H9 (cell line): Measurements from ENCODE around the gene SLC9A5. TPM values are rescaled to one million over a fixed set of nuclear protein-coding genes. Genes with fewer than 3 reads are reported as not detected.

Experiments used
- DNase-seq: peaks from one replicate; pipeline ENCODE4 v3.0.0-alpha.2; 2017
- H2AFZ ChIP-seq: one replicate; pipeline ENCODE4 v1.6.1; 2013; ENCODE audit warnings: mild to moderate bottlenecking, low read length, control low read depth, moderate library complexity
- H2AK5ac ChIP-seq: 2 replicates; pipeline ENCODE4 v1.6.1; 2013; ENCODE audit warnings: low read length, control low read depth, mixed read lengths; ENCODE audit not compliant: insufficient read length
- H2BK120ac ChIP-seq: one replicate; pipeline ENCODE4 v1.6.1; 2013; ENCODE audit warnings: low read depth, mild to moderate bottlenecking, low read length, control low read depth, inconsistent platforms; ENCODE audit not compliant: poor library complexity, severe bottlenecking
- H2BK12ac ChIP-seq: 2 replicates; pipeline ENCODE4 v1.6.1; 2013; ENCODE audit warnings: low read length, control low read depth, mixed read lengths, low read depth; ENCODE audit not compliant: insufficient read length
- H2BK15ac ChIP-seq: 2 replicates; pipeline ENCODE4 v1.6.1; 2013; ENCODE audit warnings: low read depth, low read length, control low read depth
- H2BK20ac ChIP-seq: one replicate; pipeline ENCODE4 v1.6.1; 2013; ENCODE audit warnings: low read depth, mild to moderate bottlenecking, low read length, control low read depth, inconsistent platforms; ENCODE audit not compliant: poor library complexity, severe bottlenecking
- H2BK5ac ChIP-seq: 2 replicates; pipeline ENCODE4 v1.6.1; 2013; ENCODE audit warnings: low read length, control low read depth, mixed read lengths; ENCODE audit not compliant: insufficient read length
- H3K14ac ChIP-seq: 2 replicates; pipeline ENCODE4 v1.6.1; 2013; ENCODE audit warnings: low read length, control low read depth; ENCODE audit not compliant: insufficient read depth
- H3K18ac ChIP-seq: 2 replicates; pipeline ENCODE4 v1.6.1; 2013; ENCODE audit warnings: low read depth, mild to moderate bottlenecking, mixed read lengths, low read length, control low read depth; ENCODE audit not compliant: insufficient read length
- H3K23ac ChIP-seq: 2 replicates; pipeline ENCODE4 v1.6.1; 2013; ENCODE audit warnings: low read length, control low read depth, mixed read lengths, low read depth; ENCODE audit not compliant: insufficient read length
- H3K23me2 ChIP-seq: 2 replicates; pipeline ENCODE4 v1.6.1; 2013; ENCODE audit warnings: low read depth, mild to moderate bottlenecking, mixed read lengths, low read length, control low read depth; ENCODE audit not compliant: insufficient read length, poor library complexity, severe bottlenecking
- H3K27ac ChIP-seq: 2 replicates; pipeline ENCODE4 v1.5.1; 2013; ENCODE audit warnings: low read length, control low read depth, mixed read lengths, low read depth; ENCODE audit not compliant: insufficient read length
- H3K27me3 ChIP-seq: 2 replicates; pipeline ENCODE4 v1.6.1; 2013; ENCODE audit warnings: low read length, control low read depth, inconsistent platforms; ENCODE audit not compliant: insufficient read depth
- H3K4ac ChIP-seq: 2 replicates; pipeline ENCODE4 v1.6.1; 2013; ENCODE audit warnings: low read depth, mild to moderate bottlenecking, control low read depth, inconsistent platforms, low read length, moderate library complexity
- H3K4me1 ChIP-seq: 2 replicates; pipeline ENCODE4 v1.6.1; 2013; ENCODE audit warnings: low read length, control low read depth, inconsistent platforms; ENCODE audit not compliant: insufficient read depth
- H3K4me2 ChIP-seq: 2 replicates; pipeline ENCODE4 v1.6.1; 2013; ENCODE audit warnings: low read length, control low read depth, mixed read lengths; ENCODE audit not compliant: insufficient read length, insufficient read depth
- H3K56ac ChIP-seq: 2 replicates; pipeline ENCODE4 v1.6.1; 2013; ENCODE audit warnings: low read depth, mild to moderate bottlenecking, mixed read lengths, low read length, control low read depth; ENCODE audit not compliant: insufficient read length
- H3K79me1 ChIP-seq: 2 replicates; pipeline ENCODE4 v1.6.1; 2013; ENCODE audit warnings: low read depth, mild to moderate bottlenecking, moderate library complexity, low read length, control low read depth, inconsistent platforms; ENCODE audit not compliant: insufficient read depth, poor library complexity, severe bottlenecking
- H3K79me2 ChIP-seq: 2 replicates; pipeline ENCODE4 v1.6.1; 2013; ENCODE audit warnings: low read length, control low read depth, inconsistent platforms; ENCODE audit not compliant: insufficient read depth
- H3K9ac ChIP-seq: 2 replicates; pipeline ENCODE4 v1.6.1; 2013; ENCODE audit warnings: low read length, control low read depth, mixed read lengths; ENCODE audit not compliant: insufficient read length; ENCODE audit errors: extremely low read depth
- H3K9me3 ChIP-seq: one replicate; pipeline ENCODE4 v1.6.1; 2013; ENCODE audit warnings: low read depth, low read length, inconsistent platforms; ENCODE audit not compliant: control insufficient read depth
- H3T11ph ChIP-seq: one replicate; pipeline ENCODE4 v1.6.1; 2013; ENCODE audit warnings: mild to moderate bottlenecking, low read length, control low read depth, inconsistent platforms
- H4K20me1 ChIP-seq: one replicate; pipeline ENCODE4 v1.6.1; 2013; ENCODE audit not compliant: control insufficient read depth, insufficient read length, insufficient read depth
- H4K5ac ChIP-seq: 2 replicates; pipeline ENCODE4 v1.6.1; 2013; ENCODE audit warnings: low read depth, mild to moderate bottlenecking, mixed read lengths, low read length, control low read depth; ENCODE audit not compliant: insufficient read length
- H4K8ac ChIP-seq: replicated peaks from 2 replicates; pipeline ENCODE4 v1.6.1; 2013; ENCODE audit warnings: low read length, control low read depth, mixed read lengths, low read depth; ENCODE audit not compliant: insufficient read length
- H4K91ac ChIP-seq: 2 replicates; pipeline ENCODE4 v1.6.1; 2013; ENCODE audit warnings: low read depth, mild to moderate bottlenecking, moderate library complexity, mixed read lengths, low read length, control low read depth; ENCODE audit not compliant: insufficient read length
- H3K27ac Mint-ChIP-seq, 3 experiments: 2 replicates in 2 of 3; 3 replicates in 1 of 3; pipeline ENCODE4 v1.8.0; 2020 to 2021; ENCODE audit warnings: mixed read lengths in 3 of 3, mild to moderate bottlenecking in 1 of 3, moderate library complexity in 1 of 3
- H3K27me3 Mint-ChIP-seq: 2 replicates; pipeline ENCODE4 v1.8.0; 2021; ENCODE audit warnings: low read depth, mild to moderate bottlenecking, moderate library complexity, mixed read lengths
- H3K36me3 Mint-ChIP-seq, 3 experiments: 2 replicates in 2 of 3; 3 replicates in 1 of 3; pipeline ENCODE4 v1.8.0; 2020 to 2021; ENCODE audit warnings: low read depth in 3 of 3, mixed read lengths in 3 of 3; ENCODE audit not compliant: insufficient read depth in 1 of 3
- H3K4me1 Mint-ChIP-seq, 2 experiments: 2 replicates each; pipeline ENCODE4 v1.8.0; 2020; ENCODE audit warnings: mixed read lengths in 2 of 2
- H3K4me3 Mint-ChIP-seq, 2 experiments: 2 replicates in 1 of 2; 3 replicates in 1 of 2; pipeline ENCODE4 v1.8.0; 2020 to 2021; ENCODE audit warnings: mild to moderate bottlenecking in 2 of 2, mixed read lengths in 2 of 2, moderate library complexity in 1 of 2
- H3K9me3 Mint-ChIP-seq, 2 experiments: 2 replicates in 1 of 2; 3 replicates in 1 of 2; pipeline ENCODE4 v1.8.0; 2020; ENCODE audit warnings: mild to moderate bottlenecking in 2 of 2, mixed read lengths in 2 of 2, moderate library complexity in 1 of 2
- CTCF ChIP-seq: fragments of 200-600 bp; sonication (generic); conservative IDR thresholded peaks from 3 replicates; pipeline ENCODE4 v1.8.0; 2021; ENCODE audit warnings: antibody characterized with exemption, mild to moderate bottlenecking
- WGBS: extraction: QIAGEN DNeasy Blood & Tissue Kit; methylation state at CpG from one replicate; pipeline ENCODE4 v1.1.7; 2013; ENCODE audit warnings: missing lambda C conversion rate, low lambda C conversion rate, mixed read lengths; ENCODE audit not compliant: insufficient read length; ENCODE audit errors: extremely low coverage; 5-methylcytosine and 5-hydroxymethylcytosine counted together
- total RNA-seq: library from RNA; stranded (reverse); gene quantifications from 2 replicates; pipeline ENCODE4 v1.2.1, GENCODE V29; 2021

The SLC9A5 gene
- total RNA-seq, 1 experiment from 2014 or later: 9.1 TPM

GRCh38 chr16:67229906-67230808 is 18.6 kb upstream of the SLC9A5 start:
- Mint-ChIP-seq H3K4me1 (peaks cover 17 to 20% of the 10 kb centered on the region in 2 experiments), H3K36me3 (peaks cover 25 to 72% (median 57%) of the 10 kb centered on the region in 3 experiments; a peak in 6 of 7 replicates), H3K9me3 (no peaks in the 10 kb centered on the region; a peak in 1 of 5 replicates), H3K27me3 (peaks cover 7% of the 10 kb centered on the region), H3K27ac (no peak overlapping the region; a peak in 1 of 7 replicates), H3K4me3 (peak overlapping the region in 1 of 2 experiments; percentile 35; a peak in 1 of 5 replicates)
- peaks cover 5% of the 10 kb centered on the region; the same call in 1 of the 2 replicates for H3K79me2 ChIP-seq
- no peak overlapping the region for H2BK120ac ChIP-seq
- TF ChIP-seq CTCF: no peak
- no peak overlapping the region for H4K5ac ChIP-seq
- no peak overlapping the region for H3T11ph ChIP-seq
- H3K79me1 ChIP-seq: peaks cover 3% of the 10 kb centered on the region
- H2BK5ac ChIP-seq: no peak overlapping the region
- WGBS: no CpG with 5 or more reads among the region's 32 CpGs
- peaks cover 4% of the 10 kb centered on the region for H3K4me1 ChIP-seq
- H3K23me2 ChIP-seq: peaks cover 15% of the 10 kb centered on the region
- no peaks in the 10 kb centered on the region for H3K27me3 ChIP-seq
- no peak overlapping the region for H3K4me2 ChIP-seq
- H2BK15ac ChIP-seq: no peak overlapping the region
- no peak overlapping the region for H2AK5ac ChIP-seq
- no peak overlapping the region for H3K9ac ChIP-seq
- no peak overlapping the region for H3K23ac ChIP-seq
- H4K91ac ChIP-seq: no peak overlapping the region
- H3K9me3 ChIP-seq: no peaks in the 10 kb centered on the region
- H3K56ac ChIP-seq: no peak overlapping the region
- no peaks in the 10 kb centered on the region for H4K20me1 ChIP-seq
- no peak overlapping the region for H2AFZ ChIP-seq
- no peak overlapping the region for H3K18ac ChIP-seq
- no peak overlapping the region for H2BK20ac ChIP-seq
- no peak overlapping the region for H3K14ac ChIP-seq
- H4K8ac ChIP-seq: no peak overlapping the region
- no peak overlapping the region for H3K27ac ChIP-seq
- H2BK12ac ChIP-seq: no peak overlapping the region
- no peak overlapping the region for H3K4ac ChIP-seq
- no peak for DNase-seq
